Measurements from ENCODE around the gene RPH3AL.
"Not testable (repeated sequence)": the region's sequence is repeated elsewhere in the genome, so short reads cannot be mapped to it uniquely, and the experiment has no call there.

GRCh38 chr17:243924-244323 lies 108.7 kb downstream of the RPH3AL start:
- TF ChIP-seq CTCF (IDR thresholded peaks at IDR 0.05); ZFX (IDR thresholded peaks at IDR 0.05; ENCODE audit: borderline replicate concordance): not testable (repeated sequence)

Measured in 22Rv1 (cell line).